H1 (cell line): ENCODE measurements around the gene ZNF385B. TPM values are rescaled to one million over a fixed set of nuclear protein-coding genes. Genes with fewer than 3 reads are reported as not detected.
"Not testable (repeated sequence)": the region's sequence is repeated elsewhere in the genome, so short reads cannot be mapped to it uniquely, and the experiment has no call there.

Experiments
- CTCF ChIA-PET: fragments of 300-600 bp; sonication (Branson Sonifier 250); formaldehyde crosslinking; loops from one replicate; lab custom pipeline; 2021; ENCODE audit not compliant: partially characterized antibody; lab: Charles Lee
- POLR2A ChIA-PET: fragments of 300-600 bp; sonication (Branson Sonifier 250); formaldehyde crosslinking; loops from one replicate; lab custom pipeline; 2021; ENCODE audit warnings: inconsistent platforms; ENCODE audit not compliant: partially characterized antibody; lab: Charles Lee
- DNase-seq, 2 experiments: peaks; one replicate each; pipeline versions ENCODE4 v3.0.0 to v3.0.0-alpha.2; 2010 to 2022; ENCODE audit warnings: low spot score in 2 of 2, low read depth in 1 of 2, mixed read lengths in 1 of 2
- FAIRE-seq: peaks from 2 replicates; lab custom pipeline; 2011; peaks lifted over from hg19 to GRCh38; lab: Jason Lieb, UNC
- H2AFZ ChIP-seq: 2 replicates; pipeline ENCODE4 v1.8.1; 2012; ENCODE audit warnings: low read length, inconsistent platforms
- H2AK5ac ChIP-seq: 2 replicates; pipeline ENCODE4 v1.6.1; 2013; ENCODE audit warnings: low read depth, low read length
- H2BK120ac ChIP-seq: replicated peaks from 2 replicates; pipeline ENCODE3; 2013; ENCODE audit warnings: low read depth, low read length, inconsistent platforms
- H2BK12ac ChIP-seq: 2 replicates; pipeline ENCODE4 v1.6.1; 2013; ENCODE audit warnings: low read depth, low read length
- H2BK15ac ChIP-seq: 2 replicates; pipeline ENCODE4 v1.6.1; 2013; ENCODE audit warnings: low read length
- H2BK20ac ChIP-seq: 2 replicates; pipeline ENCODE4 v1.6.1; 2013; ENCODE audit warnings: low read length
- H2BK5ac ChIP-seq: 2 replicates; pipeline ENCODE4 v1.6.1; 2013; ENCODE audit warnings: low read depth, low read length
- H3K14ac ChIP-seq: 2 replicates; pipeline ENCODE4 v1.6.1; 2013; ENCODE audit warnings: inconsistent platforms; ENCODE audit not compliant: insufficient read length
- H3K18ac ChIP-seq: 2 replicates; pipeline ENCODE4 v1.6.1; 2013; ENCODE audit warnings: low read length; ENCODE audit errors: extremely low read depth
- H3K23ac ChIP-seq: 2 replicates; pipeline ENCODE4 v1.6.1; 2013; ENCODE audit warnings: inconsistent platforms; ENCODE audit not compliant: insufficient read length
- H3K23me2 ChIP-seq: 2 replicates; pipeline ENCODE4 v1.6.1; 2013; ENCODE audit warnings: low read depth, low read length
- H3K27ac ChIP-seq: 2 replicates; pipeline ENCODE4 v1.6.1; 2011; ENCODE audit warnings: low read depth, low read length, inconsistent platforms
- H3K27me3 ChIP-seq, 4 experiments: replicated peaks in 1 of 4; 1 replicate in 1 of 4; 2 replicates in 3 of 4; pipeline versions ENCODE4 v1.6.1 to v1.8.1; 2011 to 2013; ENCODE audit warnings: low read length in 3 of 4, mild to moderate bottlenecking in 3 of 4, inconsistent platforms in 2 of 4, mixed read lengths in 2 of 4, moderate library complexity in 1 of 4; ENCODE audit not compliant: control insufficient read depth in 3 of 4, insufficient read depth in 3 of 4; ENCODE audit errors: extremely low read depth in 1 of 4
- H3K36me3 ChIP-seq, 4 experiments: 2 replicates each; pipeline versions ENCODE4 v1.6.1 to v1.8.1; 2011 to 2013; ENCODE audit warnings: mild to moderate bottlenecking in 4 of 4, low read length in 3 of 4, moderate library complexity in 2 of 4, control low read depth in 1 of 4, inconsistent platforms in 1 of 4; ENCODE audit not compliant: insufficient read depth in 4 of 4, control insufficient read depth in 2 of 4
- H3K4ac ChIP-seq: replicated peaks from 2 replicates; pipeline ENCODE3; 2013; ENCODE audit warnings: low read length, low read depth, mixed read lengths, inconsistent platforms; ENCODE audit not compliant: insufficient read length
- H3K4me1 ChIP-seq, 4 experiments: replicated peaks in 1 of 4; 1 replicate in 1 of 4; 2 replicates in 3 of 4; pipeline versions ENCODE4 v1.6.1 to v1.8.1; 2011 to 2013; ENCODE audit warnings: low read length in 3 of 4, inconsistent platforms in 2 of 4, mixed read lengths in 1 of 4; ENCODE audit not compliant: insufficient read depth in 4 of 4, control insufficient read depth in 3 of 4
- H3K4me2 ChIP-seq, 2 experiments: 2 replicates each; pipeline versions ENCODE4 v1.6.1 to v1.8.1; 2011 to 2013; ENCODE audit warnings: low read depth in 2 of 2, low read length in 2 of 2, control low read depth in 1 of 2, inconsistent platforms in 1 of 2, mild to moderate bottlenecking in 1 of 2; ENCODE audit not compliant: insufficient read depth in 1 of 2
- H3K4me3 ChIP-seq, 4 experiments: fragments of 200-600, 300-600 bp in 1 of 4; sonication (generic), shearing (Covaris generic), sonication (Bioruptor Twin) in 1 of 4; 2 replicates each; pipeline versions ENCODE4 v1.5.1 to v1.8.1; 2011 to 2016; ENCODE audit warnings: low read length in 4 of 4, low read depth in 3 of 4, control low read depth in 2 of 4, inconsistent platforms in 2 of 4, mild to moderate bottlenecking in 2 of 4, mixed read lengths in 1 of 4, moderate library complexity in 1 of 4; ENCODE audit not compliant: insufficient read depth in 2 of 4; ENCODE audit errors: extremely low read depth in 1 of 4
- H3K56ac ChIP-seq: replicated peaks from 2 replicates; pipeline ENCODE3; 2013; ENCODE audit warnings: low read depth, mild to moderate bottlenecking, mixed read lengths, low read length, inconsistent platforms; ENCODE audit not compliant: insufficient read length
- H3K79me1 ChIP-seq: 2 replicates; pipeline ENCODE4 v1.6.1; 2013; ENCODE audit warnings: low read depth, low read length, control low read depth
- H3K79me2 ChIP-seq, 2 experiments: 2 replicates each; pipeline versions ENCODE4 v1.6.1 to v1.8.1; 2012 to 2013; ENCODE audit warnings: low read length in 2 of 2, mild to moderate bottlenecking in 2 of 2, inconsistent platforms in 1 of 2; ENCODE audit not compliant: insufficient read depth in 2 of 2, control insufficient read depth in 1 of 2
- H3K9ac ChIP-seq, 4 experiments: replicated peaks in 1 of 4; 1 replicate in 1 of 4; 2 replicates in 3 of 4; pipeline versions ENCODE4 v1.6.1 to v1.8.1; 2011 to 2013; ENCODE audit warnings: low read depth in 3 of 4, low read length in 3 of 4, control low read depth in 2 of 4, mild to moderate bottlenecking in 2 of 4, moderate library complexity in 2 of 4, inconsistent platforms in 1 of 4; ENCODE audit errors: extremely low read depth in 1 of 4
- H3K9me3 ChIP-seq, 2 experiments: 2 replicates each; pipeline versions ENCODE4 v1.6.1 to v1.8.1; 2012 to 2013; ENCODE audit warnings: mild to moderate bottlenecking in 2 of 2, moderate library complexity in 2 of 2, control low read depth in 1 of 2, inconsistent platforms in 1 of 2, low read depth in 1 of 2, low read length in 1 of 2, mixed read lengths in 1 of 2; ENCODE audit not compliant: insufficient read depth in 2 of 2
- H4K20me1 ChIP-seq, 2 experiments: replicated peaks in 1 of 2; 2 replicates each; pipeline versions ENCODE3 to v1.8.1; 2011 to 2013; ENCODE audit warnings: inconsistent platforms in 2 of 2, low read length in 2 of 2, mild to moderate bottlenecking in 1 of 2; ENCODE audit not compliant: insufficient read depth in 2 of 2, control insufficient read depth in 1 of 2
- H4K5ac ChIP-seq: 2 replicates; pipeline ENCODE4 v1.6.1; 2013; ENCODE audit warnings: low read length, low read depth, mixed read lengths, inconsistent platforms; ENCODE audit not compliant: insufficient read length
- H4K8ac ChIP-seq: 2 replicates; pipeline ENCODE4 v1.8.0; 2013; ENCODE audit warnings: mild to moderate bottlenecking, moderate library complexity, low read length, inconsistent platforms; ENCODE audit not compliant: insufficient read depth; ENCODE audit errors: extremely low read depth
- H4K91ac ChIP-seq: replicated peaks from 2 replicates; pipeline ENCODE3; 2013; ENCODE audit warnings: low read length, mixed read lengths, inconsistent platforms; ENCODE audit not compliant: insufficient read length
- WGBS, 2 experiments: shearing (Covaris generic) in 1 of 2; methylation state at CpG; one replicate each; pipeline versions ENCODE4 v1.1.6 to v1.1.7; 2013 to 2015; ENCODE audit warnings: low lambda C conversion rate in 2 of 2, mixed read lengths in 2 of 2, inconsistent platforms in 1 of 2, low coverage in 1 of 2, missing lambda C conversion rate in 1 of 2; ENCODE audit not compliant: insufficient replicate concordance in 2 of 2, insufficient coverage in 1 of 2, insufficient read length in 1 of 2; ENCODE audit errors: extremely low coverage in 1 of 2, missing lambda C conversion rate in 1 of 2; 5-methylcytosine and 5-hydroxymethylcytosine counted together
- polyA plus RNA-seq, 7 experiments: library from polyadenylated mRNA; depleted of rRNA in 3 of 7; stranded (reverse) in 5 of 7; unstranded in 2 of 7; fragments of >200 nt in 5 of 7; fragments of 200-250 nt in 2 of 7; gene quantifications; 1 replicate in 5 of 7; 2 replicates in 1 of 7; 4 replicates in 1 of 7; pipeline versions ENCODE4 v1.2.1 to v1.2.3, GENCODE V29; 2011 to 2013; ENCODE audit warnings: missing spikeins in 2 of 7, mixed read lengths in 2 of 7
- total RNA-seq: library from RNA; stranded (reverse); fragmentation: NEBNext Ultra II Directional; extraction: Animal tissue kit (Norgen Biotek cat#: 25700); gene quantifications from 2 replicates; pipeline ENCODE4 v1.2.1, GENCODE V29; 2021

Gene ZNF385B
- total and polyA plus RNA-seq, 2 of the 8 experiments (the other 6 are each of a cell fraction or from before 2014, with no cell fraction given) = 1.1 to 3.7 TPM

GRCh38 chr2:179631769-179632385, 229.5 kb downstream of the ZNF385B start:
- H3K23ac ChIP-seq, H2AK5ac ChIP-seq, H2BK5ac ChIP-seq, H3K9me3 ChIP-seq, H3K4ac ChIP-seq, H3K36me3 ChIP-seq, H3K27ac ChIP-seq, H3K27me3 ChIP-seq, H3K23me2 ChIP-seq, H2BK15ac ChIP-seq, H2AFZ ChIP-seq, H4K91ac ChIP-seq, DNase-seq, H3K14ac ChIP-seq, H2BK20ac ChIP-seq, FAIRE-seq, H3K9ac ChIP-seq, H3K4me2 ChIP-seq, H3K4me3 ChIP-seq, H3K4me1 ChIP-seq, H4K20me1 ChIP-seq, H3K18ac ChIP-seq, H2BK120ac ChIP-seq, H4K8ac ChIP-seq, H4K5ac ChIP-seq, H2BK12ac ChIP-seq, H3K79me2 ChIP-seq, POLR2A ChIA-PET, H3K79me1 ChIP-seq, H3K56ac ChIP-seq: not testable (repeated sequence)
- CTCF ChIA-PET = interaction anchor here (0.7 kb wide), 1 partner anchor 334 kb away, joined by 3 read pairs; no protein-coding TSS in a partner anchor
- WGBS, 2 experiments = 68% methylated on average over 2 of the region's 2 CpGs; no CpG with 5 or more reads in 1 of the 2 experiments

GRCh38 chr2:179629776-179630175, 231.6 kb downstream of the ZNF385B start:
- H3K4me2 ChIP-seq, FAIRE-seq, H3K4ac ChIP-seq: not testable (repeated sequence)

More at GRCh38 chr2:179629776-179630175, 231.6 kb downstream of the ZNF385B start:
- H3K14ac ChIP-seq, H4K20me1 ChIP-seq, H3K27ac ChIP-seq, H3K18ac ChIP-seq, H4K5ac ChIP-seq, H3K4me3 ChIP-seq, H3K4me1 ChIP-seq, H2BK5ac ChIP-seq, H2AK5ac ChIP-seq, DNase-seq, H3K23me2 ChIP-seq, H2BK15ac ChIP-seq, POLR2A ChIA-PET, H2AFZ ChIP-seq, H2BK12ac ChIP-seq, H3K56ac ChIP-seq, H4K91ac ChIP-seq, H2BK20ac ChIP-seq, H4K8ac ChIP-seq, H3K36me3 ChIP-seq, H3K9ac ChIP-seq, H3K27me3 ChIP-seq, CTCF ChIA-PET, H3K79me1 ChIP-seq, H3K9me3 ChIP-seq, H3K23ac ChIP-seq, H3K79me2 ChIP-seq, H2BK120ac ChIP-seq: not testable (repeated sequence)
- WGBS, 2 experiments = 92% methylated on average over 5 of the region's 5 CpGs; no CpG with 5 or more reads in 1 of the 2 experiments
